WTC11 (cell line): ENCODE measurements around the gene SNX10.

Source experiments
- ELF4 ChIP-seq: sonication (generic); formaldehyde crosslinking; IDR thresholded peaks from 2 replicates; pipeline ENCODE4 v1.8.1; 2022; ENCODE audit warnings: low read depth, mild to moderate bottlenecking, moderate library complexity, missing genetic modification reagents
- HMGA2 ChIP-seq: fragments of 250-450 bp; sonication (Bioruptor Pico); IDR thresholded peaks from 2 replicates; pipeline ENCODE4 v1.4.0; 2021; ENCODE audit warnings: mild to moderate bottlenecking, moderate library complexity
- SP1 ChIP-seq: sonication (generic); formaldehyde crosslinking; conservative IDR thresholded peaks from 2 replicates; pipeline ENCODE4 v1.8.1; 2022; ENCODE audit warnings: missing genetic modification reagents
- TF ChIP-seq, protein P1 (sequence below): sonication (generic); formaldehyde crosslinking; conservative IDR thresholded peaks from 2 replicates; pipeline ENCODE4 v1.8.1; 2022; ENCODE audit warnings: mild to moderate bottlenecking, missing genetic modification reagents
- TF ChIP-seq, protein P2 (sequence below): sonication (generic); formaldehyde crosslinking; conservative IDR thresholded peaks from 2 replicates; pipeline ENCODE4 v1.8.1; 2023; ENCODE audit warnings: mild to moderate bottlenecking, low read depth, missing genetic modification reagents, moderate library complexity
- TF ChIP-seq, protein P3 (sequence below): sonication (generic); formaldehyde crosslinking; IDR thresholded peaks from 2 replicates; pipeline ENCODE4 v1.8.1; 2023; ENCODE audit warnings: mild to moderate bottlenecking, missing genetic modification reagents
- TF ChIP-seq, protein P4 (sequence below): fragments of 200-600 bp; IDR thresholded peaks from 2 replicates; pipeline ENCODE4 v1.8.0; 2022; ENCODE audit warnings: antibody characterized with exemption
- TF ChIP-seq, protein P5 (sequence below): sonication (generic); formaldehyde crosslinking; IDR thresholded peaks from 2 replicates; pipeline ENCODE4 v1.8.0; 2022; ENCODE audit warnings: mild to moderate bottlenecking, missing genetic modification reagents
- TF ChIP-seq, protein P6 (sequence below): sonication (generic); formaldehyde crosslinking; IDR thresholded peaks from 2 replicates; pipeline ENCODE4 v1.8.1; 2022; ENCODE audit warnings: mild to moderate bottlenecking, moderate library complexity, missing genetic modification reagents

DNA sequence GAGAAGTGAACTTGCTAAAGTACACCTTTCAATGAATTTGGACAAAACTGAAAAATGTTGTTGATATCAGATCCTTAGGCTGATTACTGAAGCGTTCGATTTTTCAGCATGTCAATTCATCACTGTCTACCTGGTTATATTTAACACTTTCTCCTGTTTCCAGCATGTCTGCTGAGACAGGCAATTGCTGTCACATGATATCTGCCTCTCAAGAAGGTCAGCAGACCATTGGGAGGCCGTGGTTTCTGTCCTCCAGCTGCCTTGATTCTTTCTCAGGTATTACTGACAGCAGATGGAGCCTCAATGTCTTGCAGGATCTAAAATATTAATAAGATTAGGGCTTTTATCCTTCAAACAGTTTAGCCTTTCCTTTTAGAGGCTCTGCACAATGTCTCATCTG is 127.5 kb downstream of the SNX10 start:
- TF ChIP-seq, protein P1, sequence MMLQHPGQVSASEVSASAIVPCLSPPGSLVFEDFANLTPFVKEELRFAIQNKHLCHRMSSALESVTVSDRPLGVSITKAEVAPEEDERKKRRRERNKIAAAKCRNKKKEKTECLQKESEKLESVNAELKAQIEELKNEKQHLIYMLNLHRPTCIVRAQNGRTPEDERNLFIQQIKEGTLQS, result no peak
- TF ChIP-seq, protein P2, sequence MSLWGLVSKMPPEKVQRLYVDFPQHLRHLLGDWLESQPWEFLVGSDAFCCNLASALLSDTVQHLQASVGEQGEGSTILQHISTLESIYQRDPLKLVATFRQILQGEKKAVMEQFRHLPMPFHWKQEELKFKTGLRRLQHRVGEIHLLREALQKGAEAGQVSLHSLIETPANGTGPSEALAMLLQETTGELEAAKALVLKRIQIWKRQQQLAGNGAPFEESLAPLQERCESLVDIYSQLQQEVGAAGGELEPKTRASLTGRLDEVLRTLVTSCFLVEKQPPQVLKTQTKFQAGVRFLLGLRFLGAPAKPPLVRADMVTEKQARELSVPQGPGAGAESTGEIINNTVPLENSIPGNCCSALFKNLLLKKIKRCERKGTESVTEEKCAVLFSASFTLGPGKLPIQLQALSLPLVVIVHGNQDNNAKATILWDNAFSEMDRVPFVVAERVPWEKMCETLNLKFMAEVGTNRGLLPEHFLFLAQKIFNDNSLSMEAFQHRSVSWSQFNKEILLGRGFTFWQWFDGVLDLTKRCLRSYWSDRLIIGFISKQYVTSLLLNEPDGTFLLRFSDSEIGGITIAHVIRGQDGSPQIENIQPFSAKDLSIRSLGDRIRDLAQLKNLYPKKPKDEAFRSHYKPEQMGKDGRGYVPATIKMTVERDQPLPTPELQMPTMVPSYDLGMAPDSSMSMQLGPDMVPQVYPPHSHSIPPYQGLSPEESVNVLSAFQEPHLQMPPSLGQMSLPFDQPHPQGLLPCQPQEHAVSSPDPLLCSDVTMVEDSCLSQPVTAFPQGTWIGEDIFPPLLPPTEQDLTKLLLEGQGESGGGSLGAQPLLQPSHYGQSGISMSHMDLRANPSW (CRISPR knock-in tag), result no peak
- TF ChIP-seq, protein P3, sequence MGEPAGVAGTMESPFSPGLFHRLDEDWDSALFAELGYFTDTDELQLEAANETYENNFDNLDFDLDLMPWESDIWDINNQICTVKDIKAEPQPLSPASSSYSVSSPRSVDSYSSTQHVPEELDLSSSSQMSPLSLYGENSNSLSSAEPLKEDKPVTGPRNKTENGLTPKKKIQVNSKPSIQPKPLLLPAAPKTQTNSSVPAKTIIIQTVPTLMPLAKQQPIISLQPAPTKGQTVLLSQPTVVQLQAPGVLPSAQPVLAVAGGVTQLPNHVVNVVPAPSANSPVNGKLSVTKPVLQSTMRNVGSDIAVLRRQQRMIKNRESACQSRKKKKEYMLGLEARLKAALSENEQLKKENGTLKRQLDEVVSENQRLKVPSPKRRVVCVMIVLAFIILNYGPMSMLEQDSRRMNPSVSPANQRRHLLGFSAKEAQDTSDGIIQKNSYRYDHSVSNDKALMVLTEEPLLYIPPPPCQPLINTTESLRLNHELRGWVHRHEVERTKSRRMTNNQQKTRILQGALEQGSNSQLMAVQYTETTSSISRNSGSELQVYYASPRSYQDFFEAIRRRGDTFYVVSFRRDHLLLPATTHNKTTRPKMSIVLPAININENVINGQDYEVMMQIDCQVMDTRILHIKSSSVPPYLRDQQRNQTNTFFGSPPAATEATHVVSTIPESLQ (CRISPR knock-in tag), result no peak
- TF ChIP-seq, protein P4, sequence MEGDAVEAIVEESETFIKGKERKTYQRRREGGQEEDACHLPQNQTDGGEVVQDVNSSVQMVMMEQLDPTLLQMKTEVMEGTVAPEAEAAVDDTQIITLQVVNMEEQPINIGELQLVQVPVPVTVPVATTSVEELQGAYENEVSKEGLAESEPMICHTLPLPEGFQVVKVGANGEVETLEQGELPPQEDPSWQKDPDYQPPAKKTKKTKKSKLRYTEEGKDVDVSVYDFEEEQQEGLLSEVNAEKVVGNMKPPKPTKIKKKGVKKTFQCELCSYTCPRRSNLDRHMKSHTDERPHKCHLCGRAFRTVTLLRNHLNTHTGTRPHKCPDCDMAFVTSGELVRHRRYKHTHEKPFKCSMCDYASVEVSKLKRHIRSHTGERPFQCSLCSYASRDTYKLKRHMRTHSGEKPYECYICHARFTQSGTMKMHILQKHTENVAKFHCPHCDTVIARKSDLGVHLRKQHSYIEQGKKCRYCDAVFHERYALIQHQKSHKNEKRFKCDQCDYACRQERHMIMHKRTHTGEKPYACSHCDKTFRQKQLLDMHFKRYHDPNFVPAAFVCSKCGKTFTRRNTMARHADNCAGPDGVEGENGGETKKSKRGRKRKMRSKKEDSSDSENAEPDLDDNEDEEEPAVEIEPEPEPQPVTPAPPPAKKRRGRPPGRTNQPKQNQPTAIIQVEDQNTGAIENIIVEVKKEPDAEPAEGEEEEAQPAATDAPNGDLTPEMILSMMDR, result no peak
- TF ChIP-seq ELF4 (CRISPR knock-in tag) (no peak), HMGA2 (CRISPR knock-in tag) (no peak), SP1 (CRISPR knock-in tag) (no peak)
- TF ChIP-seq, protein P5, sequence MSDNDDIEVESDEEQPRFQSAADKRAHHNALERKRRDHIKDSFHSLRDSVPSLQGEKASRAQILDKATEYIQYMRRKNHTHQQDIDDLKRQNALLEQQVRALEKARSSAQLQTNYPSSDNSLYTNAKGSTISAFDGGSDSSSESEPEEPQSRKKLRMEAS, result no peak
- TF ChIP-seq, protein P6, sequence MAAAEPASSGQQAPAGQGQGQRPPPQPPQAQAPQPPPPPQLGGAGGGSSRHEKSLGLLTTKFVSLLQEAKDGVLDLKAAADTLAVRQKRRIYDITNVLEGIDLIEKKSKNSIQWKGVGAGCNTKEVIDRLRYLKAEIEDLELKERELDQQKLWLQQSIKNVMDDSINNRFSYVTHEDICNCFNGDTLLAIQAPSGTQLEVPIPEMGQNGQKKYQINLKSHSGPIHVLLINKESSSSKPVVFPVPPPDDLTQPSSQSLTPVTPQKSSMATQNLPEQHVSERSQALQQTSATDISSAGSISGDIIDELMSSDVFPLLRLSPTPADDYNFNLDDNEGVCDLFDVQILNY (CRISPR knock-in tag), result no peak
